HG03571 (cell line): ENCODE data around the gene SANBR.

Source experiments
- ATAC-seq: cut with Tn5 transposase; IDR thresholded peaks from one replicate; pipeline ENCODE4 v1.9.1; 2021; ENCODE audit not compliant: unreplicated experiment

The SANBR gene

GRCh38 chr2:61089797-61090196 lies 24.1 kb downstream of the SANBR start:
- ATAC-seq = no peak

- ATAC-seq = no peak
Measured at GRCh38 chr2:61090386-61090921, 24.8 kb downstream of the SANBR start.

DNA sequence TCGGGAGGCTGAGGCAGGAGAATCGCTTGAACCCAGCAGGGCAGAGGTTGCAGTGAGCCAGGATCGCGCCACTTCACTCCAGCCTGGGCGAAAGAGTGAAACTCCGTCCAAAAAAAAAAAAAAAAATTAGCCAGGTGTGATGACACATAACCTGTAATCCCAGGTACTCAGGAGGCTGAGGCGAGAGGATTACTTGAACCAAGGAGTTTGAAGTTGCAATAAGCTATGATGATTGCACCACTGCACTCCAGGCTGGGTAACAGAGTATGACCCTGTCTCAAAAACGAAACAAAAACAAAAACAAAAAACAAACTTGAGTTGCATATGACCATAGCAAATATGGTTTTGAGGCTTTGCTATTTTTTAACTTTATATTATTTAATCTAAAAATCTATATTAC lies 25.8 kb downstream of the SANBR start:
- ATAC-seq = no peak

GRCh38 chr2:61096438-61096837 lies 30.8 kb downstream of the SANBR start:
- ATAC-seq = no peak

DNA sequence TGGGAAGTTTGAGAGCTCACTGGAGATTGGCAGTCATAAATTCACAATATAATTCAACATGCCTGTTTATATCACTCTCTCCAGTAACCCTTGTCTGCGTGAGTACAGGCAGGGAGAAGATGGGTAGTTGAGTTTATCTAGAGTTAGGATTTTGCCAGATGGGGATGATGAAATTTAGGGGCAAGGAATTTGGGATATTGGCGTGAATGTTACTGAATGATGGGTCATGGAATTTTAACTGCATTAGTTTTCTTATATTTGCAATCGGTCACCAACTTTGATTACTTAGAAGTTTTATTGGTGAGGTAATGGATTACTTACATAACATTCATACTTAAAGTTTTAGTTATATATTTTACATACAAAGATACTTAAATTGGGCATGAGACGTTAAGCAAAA lies 35.1 kb downstream of the SANBR start:
- ATAC-seq = no peak

- no peak for ATAC-seq
Measured at GRCh38 chr2:61109291-61109690, 43.6 kb downstream of the SANBR start.

DNA sequence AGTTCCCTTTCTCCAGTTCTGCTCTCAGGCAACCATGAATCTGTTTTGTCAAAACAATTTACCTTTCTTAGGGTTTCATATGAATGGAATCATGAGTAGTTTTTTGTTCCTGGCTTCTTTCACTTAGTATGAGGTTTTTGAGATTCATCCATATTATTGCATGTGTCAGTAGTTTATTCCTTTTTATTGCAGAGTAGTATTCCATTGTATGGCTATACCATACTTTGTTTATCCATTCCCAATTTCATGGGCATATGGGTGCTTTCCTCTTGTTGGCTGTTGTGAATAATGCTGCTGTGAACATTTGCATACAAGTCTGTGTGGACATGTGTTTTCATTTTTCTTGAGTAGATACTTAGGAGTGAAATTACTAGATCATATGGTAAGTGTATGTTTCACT lies 46.0 kb downstream of the SANBR start:
- ATAC-seq = no peak

GRCh38 chr2:61114147-61114546 lies 48.5 kb downstream of the SANBR start:
- no peak for ATAC-seq
